Measurements from ENCODE around the gene ENO3.

ENO3 gene

GRCh38 chr17:5002121-5002788 is 51.3 kb downstream of the ENO3 start:
- H3K9ac ChIP-seq (ENCODE audit: low read depth, low read length, poor library complexity, severe bottlenecking) = no peak overlapping the region
- H3K4me3 ChIP-seq (ENCODE audit: low read length, poor library complexity, severe bottlenecking) = no peak overlapping the region
- no peaks in the 10 kb centered on the region for H3K9me3 ChIP-seq (ENCODE audit: insufficient read depth, low read depth, low read length)
- peaks cover 14% of the 10 kb centered on the region for H3K4me1 ChIP-seq (ENCODE audit: insufficient read depth, low read length, poor library complexity, severe bottlenecking)
- no peak overlapping the region for H3K4me2 ChIP-seq (ENCODE audit: low read depth, low read length, poor library complexity, severe bottlenecking)
- TF ChIP-seq, protein P1, sequence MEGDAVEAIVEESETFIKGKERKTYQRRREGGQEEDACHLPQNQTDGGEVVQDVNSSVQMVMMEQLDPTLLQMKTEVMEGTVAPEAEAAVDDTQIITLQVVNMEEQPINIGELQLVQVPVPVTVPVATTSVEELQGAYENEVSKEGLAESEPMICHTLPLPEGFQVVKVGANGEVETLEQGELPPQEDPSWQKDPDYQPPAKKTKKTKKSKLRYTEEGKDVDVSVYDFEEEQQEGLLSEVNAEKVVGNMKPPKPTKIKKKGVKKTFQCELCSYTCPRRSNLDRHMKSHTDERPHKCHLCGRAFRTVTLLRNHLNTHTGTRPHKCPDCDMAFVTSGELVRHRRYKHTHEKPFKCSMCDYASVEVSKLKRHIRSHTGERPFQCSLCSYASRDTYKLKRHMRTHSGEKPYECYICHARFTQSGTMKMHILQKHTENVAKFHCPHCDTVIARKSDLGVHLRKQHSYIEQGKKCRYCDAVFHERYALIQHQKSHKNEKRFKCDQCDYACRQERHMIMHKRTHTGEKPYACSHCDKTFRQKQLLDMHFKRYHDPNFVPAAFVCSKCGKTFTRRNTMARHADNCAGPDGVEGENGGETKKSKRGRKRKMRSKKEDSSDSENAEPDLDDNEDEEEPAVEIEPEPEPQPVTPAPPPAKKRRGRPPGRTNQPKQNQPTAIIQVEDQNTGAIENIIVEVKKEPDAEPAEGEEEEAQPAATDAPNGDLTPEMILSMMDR (conservative IDR thresholded peaks at IDR 0.05; ENCODE audit: low read length) = no peak
- TF ChIP-seq EZH2phosphoT487 (IDR thresholded peaks at IDR 0.05; ENCODE audit: borderline replicate concordance) = no peak
- no peaks in the 10 kb centered on the region for H4K20me1 ChIP-seq (ENCODE audit: insufficient read depth, low read length, poor library complexity, severe bottlenecking)
- no peaks in the 10 kb centered on the region for H3K9me2 ChIP-seq (replicated peaks; ENCODE audit: low read depth, low read length)
- no peaks in the 10 kb centered on the region for H3F3A ChIP-seq (ENCODE audit: low read depth)
- peaks cover 22% of the 10 kb centered on the region; the same call in 1 of the 2 replicates for H3K79me2 ChIP-seq (ENCODE audit: insufficient read depth, low read length)
- no peaks in the 10 kb centered on the region for H3K27me3 ChIP-seq (ENCODE audit: insufficient read depth, low read length, poor library complexity, severe bottlenecking)
- H2AFZ ChIP-seq (ENCODE audit: low read length) = no peak overlapping the region
- H3K36me3 ChIP-seq (ENCODE audit: insufficient read depth, low read length) = peaks cover 31% of the 10 kb centered on the region; the same call in 1 of the 2 replicates

DNA sequence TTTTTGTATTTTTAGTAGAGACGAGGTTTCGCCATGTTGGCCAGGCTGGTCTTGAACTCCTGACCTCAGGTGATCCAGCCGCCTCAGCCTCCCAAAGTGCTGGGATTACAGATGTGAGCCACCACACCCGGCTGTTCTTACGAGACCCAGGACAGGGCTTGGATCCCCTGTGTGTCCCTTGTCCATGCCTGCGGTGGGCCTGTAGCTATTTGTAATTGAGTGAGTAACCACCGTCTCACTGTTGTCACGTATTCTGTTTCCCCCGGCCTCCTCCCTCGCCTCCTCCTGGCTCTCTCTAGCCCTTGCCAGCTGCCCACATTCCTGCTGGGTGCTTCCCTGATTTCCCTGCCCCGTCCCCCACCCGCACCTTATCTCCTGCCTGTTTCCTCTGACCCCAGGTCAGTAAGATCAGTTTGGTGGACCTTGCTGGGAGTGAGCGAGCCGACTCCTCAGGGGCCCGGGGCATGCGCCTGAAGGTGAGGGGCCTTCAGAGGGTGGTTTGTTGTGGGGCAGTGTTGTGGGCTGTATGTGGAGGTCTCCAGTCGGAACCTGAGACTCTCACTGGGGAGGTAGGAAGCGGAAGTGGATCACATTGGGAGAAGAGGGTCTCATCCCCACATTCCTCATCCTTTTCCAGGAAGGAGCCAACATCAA is 52.4 kb downstream of the ENO3 start:
- TF ChIP-seq EZH2phosphoT487 (IDR thresholded peaks at IDR 0.05; ENCODE audit: borderline replicate concordance) = no peak
- TF ChIP-seq, protein P1 (conservative IDR thresholded peaks at IDR 0.05; ENCODE audit: low read length) = no peak
- Histone ChIP-seq H3K4me3 (ENCODE audit: low read length, poor library complexity, severe bottlenecking) (no peak overlapping the region), H3K36me3 (ENCODE audit: insufficient read depth, low read length) (peaks cover 32% of the 10 kb centered on the region; the same call in 1 of the 2 replicates)

More for the DNA sequence above, 52.4 kb downstream of the ENO3 start:
- peaks cover 17% of the 10 kb centered on the region; the same call in 1 of the 2 replicates for H3K79me2 ChIP-seq (ENCODE audit: insufficient read depth, low read length)
- no peak overlapping the region for H3K9ac ChIP-seq (ENCODE audit: low read depth, low read length, poor library complexity, severe bottlenecking)
- no peaks in the 10 kb centered on the region for H4K20me1 ChIP-seq (ENCODE audit: insufficient read depth, low read length, poor library complexity, severe bottlenecking)
- H3K27me3 ChIP-seq (ENCODE audit: insufficient read depth, low read length, poor library complexity, severe bottlenecking) = no peaks in the 10 kb centered on the region
- H2AFZ ChIP-seq (ENCODE audit: low read length) = no peak overlapping the region
- no peak overlapping the region for H3K4me2 ChIP-seq (ENCODE audit: low read depth, low read length, poor library complexity, severe bottlenecking)
- H3K4me1 ChIP-seq (ENCODE audit: insufficient read depth, low read length, poor library complexity, severe bottlenecking) = peaks cover 14% of the 10 kb centered on the region
- no peaks in the 10 kb centered on the region for H3K9me2 ChIP-seq (replicated peaks; ENCODE audit: low read depth, low read length)
- H3F3A ChIP-seq (ENCODE audit: low read depth) = no peaks in the 10 kb centered on the region
- H3K9me3 ChIP-seq (ENCODE audit: insufficient read depth, low read depth, low read length) = no peaks in the 10 kb centered on the region
